Endothelial cell (in vitro differentiated cells): ENCODE results near the gene CD163. TPM values are rescaled to one million over a fixed set of nuclear protein-coding genes. Genes with fewer than 3 reads are reported as not detected.
"Not testable (repeated sequence)": the region's sequence is repeated elsewhere in the genome, so short reads cannot be mapped to it uniquely, and the experiment has no call there.

Experiments used
- DNase-seq: peaks from one replicate; pipeline ENCODE4 v3.0.0; 2021; ENCODE audit warnings: low spot score
- H3K27ac Mint-ChIP-seq: one replicate; pipeline ENCODE4 v1.8.0; 2021; ENCODE audit warnings: mixed read lengths, inconsistent platforms; ENCODE audit not compliant: unreplicated experiment
- H3K27me3 Mint-ChIP-seq: one replicate; pipeline ENCODE4 v1.8.0; 2021; ENCODE audit warnings: mild to moderate bottlenecking, moderate library complexity, mixed read lengths, inconsistent platforms; ENCODE audit not compliant: unreplicated experiment
- H3K36me3 Mint-ChIP-seq: one replicate; pipeline ENCODE4 v1.8.0; 2021; ENCODE audit warnings: mild to moderate bottlenecking, low read depth, mixed read lengths, inconsistent platforms; ENCODE audit not compliant: unreplicated experiment
- H3K4me1 Mint-ChIP-seq: one replicate; pipeline ENCODE4 v1.8.0; 2021; ENCODE audit warnings: mild to moderate bottlenecking, mixed read lengths, inconsistent platforms; ENCODE audit not compliant: unreplicated experiment
- H3K4me3 Mint-ChIP-seq: one replicate; pipeline ENCODE4 v1.8.0; 2021; ENCODE audit warnings: mild to moderate bottlenecking, mixed read lengths, inconsistent platforms; ENCODE audit not compliant: unreplicated experiment
- H3K9me3 Mint-ChIP-seq: one replicate; pipeline ENCODE4 v1.8.0; 2021; ENCODE audit warnings: mixed read lengths, inconsistent platforms; ENCODE audit not compliant: unreplicated experiment
- total RNA-seq: library from RNA; stranded (reverse); fragmentation: NEBNext Ultra II Directional; extraction: Animal tissue kit (Norgen Biotek cat#: 25700); gene quantifications from one replicate; pipeline ENCODE4 v1.2.1, GENCODE V29; 2021; ENCODE audit not compliant: unreplicated experiment
- TF ChIP-seq, protein P1 (sequence below): fragments of 200-600 bp; sonication (generic); IDR thresholded peaks from one replicate; pipeline ENCODE4 v1.5.0; 2021; ENCODE audit warnings: antibody characterized with exemption; ENCODE audit not compliant: unreplicated experiment

CD163 gene
- total RNA-seq, 1 donor from 2014 or later = 0.90 TPM

DNA sequence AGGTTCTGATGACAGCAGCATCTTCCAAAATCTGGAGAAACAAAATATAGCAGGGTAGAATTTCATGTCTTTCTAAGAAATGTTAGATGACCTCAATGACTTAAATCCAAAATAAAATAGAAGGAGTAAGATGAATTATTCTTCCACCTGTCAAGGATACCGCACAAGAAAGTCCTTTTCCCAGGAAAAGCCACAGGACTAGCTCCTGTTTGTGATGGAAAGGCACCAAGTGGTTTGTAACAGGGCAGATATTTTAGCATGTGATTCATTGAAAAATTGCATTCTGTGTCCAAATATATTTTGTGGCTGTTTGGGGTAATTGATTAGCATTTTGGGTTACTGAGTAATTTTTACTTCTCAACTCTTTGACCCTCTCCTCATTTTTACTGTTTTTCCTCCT lies 62.4 kb downstream of the CD163 start:
- Mint-ChIP-seq H3K27me3 (peaks cover 2% of the 10 kb centered on the region), H3K4me3 (no peak overlapping the region), H3K4me1 (peaks cover 9% of the 10 kb centered on the region), H3K36me3 (peaks cover 4% of the 10 kb centered on the region), H3K9me3 (no peaks in the 10 kb centered on the region), H3K27ac (no peak overlapping the region)
- DNase-seq = no peak
- TF ChIP-seq, protein P1, sequence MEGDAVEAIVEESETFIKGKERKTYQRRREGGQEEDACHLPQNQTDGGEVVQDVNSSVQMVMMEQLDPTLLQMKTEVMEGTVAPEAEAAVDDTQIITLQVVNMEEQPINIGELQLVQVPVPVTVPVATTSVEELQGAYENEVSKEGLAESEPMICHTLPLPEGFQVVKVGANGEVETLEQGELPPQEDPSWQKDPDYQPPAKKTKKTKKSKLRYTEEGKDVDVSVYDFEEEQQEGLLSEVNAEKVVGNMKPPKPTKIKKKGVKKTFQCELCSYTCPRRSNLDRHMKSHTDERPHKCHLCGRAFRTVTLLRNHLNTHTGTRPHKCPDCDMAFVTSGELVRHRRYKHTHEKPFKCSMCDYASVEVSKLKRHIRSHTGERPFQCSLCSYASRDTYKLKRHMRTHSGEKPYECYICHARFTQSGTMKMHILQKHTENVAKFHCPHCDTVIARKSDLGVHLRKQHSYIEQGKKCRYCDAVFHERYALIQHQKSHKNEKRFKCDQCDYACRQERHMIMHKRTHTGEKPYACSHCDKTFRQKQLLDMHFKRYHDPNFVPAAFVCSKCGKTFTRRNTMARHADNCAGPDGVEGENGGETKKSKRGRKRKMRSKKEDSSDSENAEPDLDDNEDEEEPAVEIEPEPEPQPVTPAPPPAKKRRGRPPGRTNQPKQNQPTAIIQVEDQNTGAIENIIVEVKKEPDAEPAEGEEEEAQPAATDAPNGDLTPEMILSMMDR = no peak

DNA sequence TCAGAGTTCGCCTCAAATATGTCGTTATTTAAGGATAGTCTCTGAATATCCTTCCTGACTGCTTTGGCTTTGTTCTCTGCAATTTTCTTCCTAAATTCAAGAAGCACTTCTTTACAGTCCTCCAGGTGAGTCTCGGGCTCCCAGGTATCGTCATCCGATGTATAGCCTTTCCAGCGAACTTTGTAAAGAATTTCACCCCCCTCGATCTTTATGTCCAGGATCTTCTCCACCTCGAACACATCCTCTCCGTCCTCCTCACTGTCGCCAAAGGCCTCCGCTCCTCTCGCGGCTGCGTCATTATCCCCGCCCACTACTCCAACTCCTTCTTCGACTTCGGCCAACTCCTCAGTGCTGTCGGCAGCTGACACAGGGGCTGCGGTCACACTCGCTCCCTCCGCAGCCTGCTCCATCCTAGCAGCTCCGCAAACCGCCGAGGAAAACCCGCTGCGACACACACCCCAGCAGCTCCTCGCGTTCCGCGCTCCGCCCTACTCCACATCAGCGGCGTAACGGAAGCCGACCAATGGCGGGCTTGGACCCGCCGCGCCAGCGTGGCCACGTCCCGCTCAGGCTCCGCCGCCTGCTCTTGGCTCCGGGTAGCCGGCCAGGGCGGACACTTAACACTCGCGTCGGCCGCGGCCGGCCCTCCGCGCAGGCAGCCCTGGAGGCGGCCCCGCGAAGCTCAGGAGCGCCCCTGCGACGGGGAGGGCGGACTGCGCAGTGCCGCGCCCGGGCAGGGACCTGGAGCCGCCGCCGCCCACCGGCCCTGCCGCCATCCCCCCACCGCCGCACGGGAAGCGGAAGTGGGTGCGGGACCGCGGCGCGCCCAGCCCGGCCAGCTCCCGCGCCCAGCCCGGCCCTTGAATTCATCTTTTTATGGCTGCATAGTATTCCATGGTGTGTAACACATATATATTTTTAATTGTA lies 63.7 kb downstream of the CD163 start:
- H3K36me3 Mint-ChIP-seq = peaks cover 4% of the 10 kb centered on the region
- peak; percentile 64 for DNase-seq
- H3K27ac Mint-ChIP-seq = peak overlapping the region; percentile 79
- no peaks in the 10 kb centered on the region for H3K9me3 Mint-ChIP-seq
- peak overlapping the region; percentile 89 for H3K4me3 Mint-ChIP-seq
- TF ChIP-seq, protein P1 = no peak
- peaks cover 2% of the 10 kb centered on the region for H3K27me3 Mint-ChIP-seq
- H3K4me1 Mint-ChIP-seq = peaks cover 9% of the 10 kb centered on the region

DNA sequence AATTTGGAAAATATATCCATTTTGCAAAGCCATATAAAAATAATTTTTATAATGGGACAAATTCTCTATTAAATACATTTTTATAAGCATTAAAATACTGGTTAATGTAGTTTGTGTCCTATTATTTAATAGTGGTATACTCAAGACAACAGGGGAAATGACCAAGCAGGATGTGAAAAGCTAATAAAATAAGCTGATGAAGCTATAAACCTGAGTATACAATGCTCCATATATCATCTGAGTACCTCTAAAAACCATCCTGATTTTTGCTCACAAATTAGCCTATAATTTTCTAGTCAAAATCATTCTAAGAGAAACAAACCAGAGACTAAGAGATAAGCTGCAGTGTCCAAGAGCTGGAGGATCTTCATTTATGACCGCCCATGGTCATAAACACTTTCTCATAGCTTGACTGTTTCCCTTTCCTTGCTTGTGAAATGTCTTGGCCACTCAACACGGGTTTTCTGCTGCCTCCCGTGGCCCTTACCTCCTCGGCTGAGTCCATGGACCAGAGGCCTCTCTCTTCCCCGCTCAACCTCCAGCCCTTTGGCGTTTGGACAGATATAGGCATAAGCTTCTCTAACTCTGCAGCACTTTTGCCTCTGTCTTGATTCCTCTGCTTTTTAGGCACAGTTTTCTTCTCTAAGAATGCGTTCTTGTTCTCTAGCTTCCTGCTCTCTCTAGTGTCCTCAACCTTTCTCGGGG lies 65.1 kb downstream of the CD163 start:
- not testable (repeated sequence) for H3K9me3 Mint-ChIP-seq, H3K4me3 Mint-ChIP-seq, H3K4me1 Mint-ChIP-seq, DNase-seq, H3K27me3 Mint-ChIP-seq, H3K27ac Mint-ChIP-seq, H3K36me3 Mint-ChIP-seq

DNA sequence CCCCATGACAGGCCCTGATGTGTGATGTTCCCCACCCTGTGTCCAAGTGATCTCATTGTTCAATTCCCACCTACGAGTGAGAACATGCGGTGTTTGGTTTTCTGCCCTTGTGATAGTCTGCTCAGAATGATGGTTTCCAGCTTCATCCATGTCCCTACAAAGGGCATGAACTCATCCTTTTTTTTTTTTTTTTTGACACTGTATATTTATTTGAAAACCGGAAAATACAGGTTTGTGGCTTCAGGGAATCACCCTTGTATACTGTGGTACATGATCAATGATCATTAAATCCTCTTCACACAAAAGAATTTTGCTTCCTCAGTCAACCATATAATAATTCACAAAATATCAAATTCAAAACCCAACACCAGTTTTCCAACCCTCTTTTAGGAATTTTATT lies 66.1 kb downstream of the CD163 start:
- H3K27me3 Mint-ChIP-seq, H3K27ac Mint-ChIP-seq, H3K36me3 Mint-ChIP-seq, H3K4me1 Mint-ChIP-seq, H3K9me3 Mint-ChIP-seq, H3K4me3 Mint-ChIP-seq, DNase-seq: not testable (repeated sequence)

DNA sequence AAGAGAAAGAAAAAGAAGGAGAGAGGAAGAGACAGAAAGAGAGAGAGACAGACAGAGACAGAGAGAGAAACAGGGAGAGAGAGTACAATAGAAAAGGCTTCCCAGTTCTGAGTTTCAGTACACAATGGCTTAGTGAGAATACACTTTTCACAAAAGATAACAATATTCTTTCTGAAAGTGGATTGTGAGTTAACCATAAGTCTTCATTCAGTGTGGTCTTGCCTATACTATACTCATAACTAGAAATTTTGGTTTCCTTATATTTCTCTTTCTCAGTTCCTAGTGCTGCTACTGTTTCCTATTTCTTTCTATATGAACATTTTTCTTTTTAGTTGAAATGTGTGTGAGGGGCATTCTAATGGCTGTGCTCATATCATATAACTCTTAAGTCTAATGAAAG lies 68.9 kb downstream of the CD163 start:
- Mint-ChIP-seq H3K4me3 (no peak overlapping the region), H3K27ac (no peak overlapping the region), H3K36me3 (peaks cover 2% of the 10 kb centered on the region), H3K4me1 (peaks cover 2% of the 10 kb centered on the region), H3K27me3 (no peaks in the 10 kb centered on the region), H3K9me3 (no peaks in the 10 kb centered on the region)
- DNase-seq = no peak
- TF ChIP-seq, protein P1 = no peak
